ENCODE data around the gene EXPH5. TPM values are rescaled to one million over a fixed set of nuclear protein-coding genes. Genes with fewer than 3 reads are reported as not detected.

Gene EXPH5
- total and polyA plus RNA-seq, 8 donors: 0.70 to 5.7 (median 3.2) TPM

DNA sequence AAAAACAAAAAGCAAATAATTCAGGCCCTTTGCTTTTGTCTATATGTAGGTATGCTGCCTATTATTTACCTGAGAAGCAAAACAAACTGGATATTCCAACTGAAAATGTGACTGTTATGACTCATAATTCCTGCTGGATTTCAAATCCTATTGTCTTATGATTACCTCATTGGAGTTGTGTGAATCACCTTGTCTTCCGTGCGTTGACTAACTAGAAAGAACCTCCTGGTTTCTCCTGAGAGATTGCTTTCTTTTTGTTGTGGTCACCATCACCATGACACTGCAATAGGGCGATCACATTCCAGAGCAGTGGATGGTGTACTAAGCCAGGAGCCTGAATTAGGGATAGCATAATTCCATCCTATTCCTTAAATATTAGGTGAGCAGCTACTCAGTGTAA lies 23.0 kb upstream of the EXPH5 start:
- intact Hi-C loops (cut with DNase I): no loop called here
- Histone ChIP-seq H3K4me1 (no peaks in the 10 kb centered on the region), H3K4me3 (no peak overlapping the region), H3K9me3 (no peaks in the 10 kb centered on the region), H3K36me3 (no peaks in the 10 kb centered on the region), H3K27ac (no peak overlapping the region), H3K27me3 (no peaks in the 10 kb centered on the region)
- FAIRE-seq: no peak
- ATAC-seq: no peak
- DNase-seq: no peak
- WGBS, 2 donors: 81 to 82% methylated on average over 3 of the region's 3 CpGs
- TF ChIP-seq, protein P1, sequence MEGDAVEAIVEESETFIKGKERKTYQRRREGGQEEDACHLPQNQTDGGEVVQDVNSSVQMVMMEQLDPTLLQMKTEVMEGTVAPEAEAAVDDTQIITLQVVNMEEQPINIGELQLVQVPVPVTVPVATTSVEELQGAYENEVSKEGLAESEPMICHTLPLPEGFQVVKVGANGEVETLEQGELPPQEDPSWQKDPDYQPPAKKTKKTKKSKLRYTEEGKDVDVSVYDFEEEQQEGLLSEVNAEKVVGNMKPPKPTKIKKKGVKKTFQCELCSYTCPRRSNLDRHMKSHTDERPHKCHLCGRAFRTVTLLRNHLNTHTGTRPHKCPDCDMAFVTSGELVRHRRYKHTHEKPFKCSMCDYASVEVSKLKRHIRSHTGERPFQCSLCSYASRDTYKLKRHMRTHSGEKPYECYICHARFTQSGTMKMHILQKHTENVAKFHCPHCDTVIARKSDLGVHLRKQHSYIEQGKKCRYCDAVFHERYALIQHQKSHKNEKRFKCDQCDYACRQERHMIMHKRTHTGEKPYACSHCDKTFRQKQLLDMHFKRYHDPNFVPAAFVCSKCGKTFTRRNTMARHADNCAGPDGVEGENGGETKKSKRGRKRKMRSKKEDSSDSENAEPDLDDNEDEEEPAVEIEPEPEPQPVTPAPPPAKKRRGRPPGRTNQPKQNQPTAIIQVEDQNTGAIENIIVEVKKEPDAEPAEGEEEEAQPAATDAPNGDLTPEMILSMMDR (IDR thresholded peaks at IDR 0.05): no peak

DNA sequence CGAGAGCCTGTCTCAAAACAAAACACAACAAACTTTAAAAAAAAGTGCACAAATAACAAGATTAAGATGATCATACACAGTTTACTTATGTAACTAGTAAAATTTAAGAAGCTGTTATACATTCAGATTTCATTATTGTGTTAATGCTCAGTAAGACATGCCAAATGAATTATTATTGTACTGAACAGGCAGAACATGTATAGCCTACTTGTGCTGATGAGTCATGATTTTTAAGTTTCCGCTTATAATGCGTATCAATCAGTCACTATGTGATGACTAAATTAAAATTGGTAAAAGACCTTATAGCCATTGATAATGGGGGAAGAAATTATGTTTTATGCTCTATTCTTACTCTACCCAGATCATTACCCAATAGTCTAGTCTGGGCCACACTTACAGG lies 20.5 kb upstream of the EXPH5 start:
- ATAC-seq (no peak), DNase-seq (no peak), FAIRE-seq (no peak)
- intact Hi-C loops (cut with DNase I): no loop called here
- TF ChIP-seq, protein P1 (IDR thresholded peaks at IDR 0.05): no peak
- WGBS, 2 donors: 93 to 94% methylated on average over 3 of the region's 3 CpGs
- no peaks in the 10 kb centered on the region for H3K9me3 ChIP-seq
- H3K4me3 ChIP-seq: no peak overlapping the region
- no peak overlapping the region for H3K27ac ChIP-seq
- no peaks in the 10 kb centered on the region for H3K36me3 ChIP-seq
- no peaks in the 10 kb centered on the region for H3K4me1 ChIP-seq
- H3K27me3 ChIP-seq: no peaks in the 10 kb centered on the region

DNA sequence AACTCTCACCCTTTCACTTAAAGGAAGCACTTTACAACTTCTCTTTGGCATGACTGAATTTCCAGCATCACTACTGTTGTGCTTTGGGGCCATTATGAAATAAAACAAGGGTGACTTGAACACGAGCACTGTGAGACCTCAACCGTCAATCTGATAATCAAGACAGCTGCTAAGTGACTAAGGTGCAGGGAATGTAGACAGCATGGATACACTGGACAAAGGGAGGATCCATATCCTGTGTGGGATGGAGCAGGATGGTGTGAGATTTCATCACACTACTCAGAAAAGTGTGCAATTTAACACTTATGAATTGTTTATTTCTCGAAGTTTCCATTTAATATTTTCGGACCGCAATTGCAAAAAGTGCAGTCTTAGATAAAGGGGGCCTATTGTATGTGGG lies 16.1 kb upstream of the EXPH5 start:
- ATAC-seq (no peak), FAIRE-seq (no peak), DNase-seq (no peak)
- intact Hi-C loops (cut with DNase I): no loop called here
- Histone ChIP-seq H3K9me3 (no peaks in the 10 kb centered on the region), H3K27ac (no peak overlapping the region), H3K4me1 (no peaks in the 10 kb centered on the region), H3K27me3 (no peaks in the 10 kb centered on the region), H3K36me3 (no peaks in the 10 kb centered on the region), H3K4me3 (no peak overlapping the region)
- 68 to 76% methylated on average over 5 of the region's 5 CpGs for WGBS, 2 donors
- TF ChIP-seq, protein P1 (IDR thresholded peaks at IDR 0.05): no peak

DNA sequence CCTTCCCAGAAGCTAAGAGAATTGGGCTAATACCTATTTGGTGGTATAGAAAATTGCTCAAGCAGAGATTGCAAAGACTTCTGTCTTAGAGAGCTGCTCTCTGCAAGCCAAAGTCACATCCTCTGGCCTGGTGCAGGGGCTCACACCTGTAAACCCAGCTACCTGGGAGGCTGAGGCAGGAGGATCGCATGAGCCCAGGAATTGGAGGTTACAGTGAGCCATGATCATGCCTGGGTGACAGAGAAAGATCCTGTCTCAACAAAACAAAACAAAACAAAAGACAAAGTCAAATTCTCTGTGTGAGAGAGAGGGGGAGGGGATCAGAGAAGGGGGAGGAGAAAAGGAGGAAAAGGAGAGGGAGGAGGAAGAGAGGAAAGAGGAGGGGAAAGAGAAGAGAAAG lies 15.0 kb upstream of the EXPH5 start:
- WGBS, 2 donors: 100% methylated on average over 1 of the region's 1 CpG
- H3K36me3 ChIP-seq: no peaks in the 10 kb centered on the region
- intact Hi-C loops (cut with DNase I): no loop called here
- H3K4me1 ChIP-seq: no peaks in the 10 kb centered on the region
- H3K27ac ChIP-seq: no peak overlapping the region
- no peaks in the 10 kb centered on the region for H3K9me3 ChIP-seq
- ATAC-seq (no peak), DNase-seq (no peak), FAIRE-seq (no peak)
- TF ChIP-seq, protein P1 (IDR thresholded peaks at IDR 0.05): no peak
- no peaks in the 10 kb centered on the region for H3K27me3 ChIP-seq
- H3K4me3 ChIP-seq: no peak overlapping the region

DNA sequence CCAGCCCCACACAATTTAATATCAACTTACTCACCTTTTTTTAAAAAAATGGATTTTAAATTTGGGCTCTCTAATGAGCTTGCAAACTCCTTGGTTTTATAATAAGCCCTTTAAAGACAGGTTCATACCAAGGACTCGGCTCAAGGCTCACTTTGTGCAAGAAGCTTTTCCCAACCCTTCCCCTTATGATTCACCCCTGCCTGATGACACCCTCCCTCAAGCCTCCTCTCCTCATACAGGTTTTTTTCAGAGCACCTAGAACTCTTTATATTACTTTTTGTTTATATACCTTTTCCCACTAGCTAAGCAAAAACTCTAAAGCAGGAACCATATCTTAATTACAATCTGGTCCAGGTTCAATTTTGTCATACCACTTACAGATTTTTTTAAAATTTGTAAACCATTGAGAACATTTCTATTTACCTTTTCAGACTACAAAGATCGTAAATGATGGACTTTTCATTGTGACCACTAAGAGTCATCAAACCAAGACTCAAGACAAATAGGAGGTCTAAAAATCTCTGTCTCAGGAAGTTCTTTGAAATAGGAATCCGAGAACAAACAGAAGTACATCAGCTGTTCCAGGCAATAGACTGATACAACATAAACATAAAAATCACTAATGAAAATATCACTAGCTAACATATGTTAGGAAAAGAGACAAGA lies 13.1 kb upstream of the EXPH5 start:
- no peak overlapping the region for H3K27ac ChIP-seq
- H3K36me3 ChIP-seq: no peaks in the 10 kb centered on the region
- H3K4me1 ChIP-seq: no peaks in the 10 kb centered on the region
- ATAC-seq: no peak
- TF ChIP-seq, protein P1 (IDR thresholded peaks at IDR 0.05): no peak
- no peak for DNase-seq
- 73 to 81% methylated on average over 3 of the region's 3 CpGs for WGBS, 2 donors
- no peaks in the 10 kb centered on the region for H3K27me3 ChIP-seq
- intact Hi-C loops (cut with DNase I): no loop called here
- no peak for FAIRE-seq
- no peaks in the 10 kb centered on the region for H3K9me3 ChIP-seq
- H3K4me3 ChIP-seq: no peak overlapping the region

Measured in pancreas (tissue), 10 donors.